Hepatocyte (in vitro differentiated cells): ENCODE data around the gene NCOA3. TPM values are rescaled to one million over a fixed set of nuclear protein-coding genes. Genes with fewer than 3 reads are reported as not detected.

Experiments
- DNase-seq: peaks from one replicate; pipeline ENCODE4 v3.0.0-alpha.2; 2016; ENCODE audit warnings: low spot score
- H2AFZ ChIP-seq: fragments of 200-600 bp; sonication (generic); 2 replicates; pipeline ENCODE4 v1.6.0; 2016; ENCODE audit warnings: antibody characterized with exemption, mild to moderate bottlenecking
- H3K27ac ChIP-seq: fragments of 200-600 bp; sonication (generic); 2 replicates; pipeline ENCODE4 v1.5.1; 2016; ENCODE audit warnings: mild to moderate bottlenecking
- H3K27me3 ChIP-seq: fragments of 200-600 bp; sonication (generic); 2 replicates; pipeline ENCODE4 v1.6.1; 2016
- H3K36me3 ChIP-seq: fragments of 200-600 bp; sonication (generic); replicated peaks from 2 replicates; pipeline ENCODE4 v1.5.1; 2016; ENCODE audit warnings: low read depth; ENCODE audit not compliant: insufficient read depth
- H3K4me1 ChIP-seq: fragments of 200-600 bp; sonication (generic); 2 replicates; pipeline ENCODE4 v1.5.1; 2016; ENCODE audit warnings: mild to moderate bottlenecking, moderate library complexity; ENCODE audit not compliant: insufficient read depth
- H3K4me2 ChIP-seq: fragments of 200-600 bp; sonication (generic); 2 replicates; pipeline ENCODE4 v1.6.0; 2016
- H3K4me3 ChIP-seq: fragments of 200-600 bp; sonication (generic); 2 replicates; pipeline ENCODE4 v1.5.1; 2016; ENCODE audit warnings: mild to moderate bottlenecking
- H3K79me2 ChIP-seq: fragments of 200-600 bp; sonication (generic); 2 replicates; pipeline ENCODE4 v1.6.0; 2017; ENCODE audit warnings: mild to moderate bottlenecking
- H3K9me2 ChIP-seq: fragments of 200-600 bp; sonication (generic); replicated peaks from 2 replicates; pipeline ENCODE4 v1.6.0; 2017; ENCODE audit warnings: mild to moderate bottlenecking; ENCODE audit not compliant: insufficient read depth
- H3K9me3 ChIP-seq: fragments of 200-600 bp; sonication (generic); 2 replicates; pipeline ENCODE4 v1.5.1; 2016; ENCODE audit warnings: low read depth, mild to moderate bottlenecking
- H4K20me1 ChIP-seq: fragments of 200-600 bp; sonication (generic); 2 replicates; pipeline ENCODE4 v1.6.0; 2016; ENCODE audit warnings: mild to moderate bottlenecking; ENCODE audit not compliant: insufficient read depth, poor library complexity, severe bottlenecking
- CTCF ChIP-seq: fragments of 200-600 bp; sonication (generic); IDR thresholded peaks from 2 replicates; pipeline ENCODE4 v1.5.1; 2016; ENCODE audit warnings: antibody characterized with exemption, mild to moderate bottlenecking; ENCODE audit not compliant: poor library complexity
- EZH2 ChIP-seq: fragments of 200-600 bp; sonication (generic); IDR thresholded peaks from 2 replicates; pipeline ENCODE4 v1.6.1; 2016; ENCODE audit warnings: antibody characterized with exemption, mild to moderate bottlenecking, borderline replicate concordance
- EZH2phosphoT487 ChIP-seq: fragments of 200-600 bp; sonication (generic); IDR thresholded peaks from one replicate; pipeline ENCODE4 v1.6.1; 2018; ENCODE audit warnings: antibody characterized with exemption, mild to moderate bottlenecking, low read depth, moderate library complexity; ENCODE audit not compliant: unreplicated experiment, severe bottlenecking
- WGBS: methylation state at CpG from one replicate; pipeline ENCODE4 v1.1.6; 2016; ENCODE audit warnings: low lambda C conversion rate; ENCODE audit errors: missing lambda C conversion rate; 5-methylcytosine and 5-hydroxymethylcytosine counted together
- polyA plus RNA-seq: library from polyadenylated mRNA; unstranded; fragments of >200 nt; fragmentation: Nextera tagmentation; extraction: Ambion mirVana; gene quantifications from 2 replicates; pipeline ENCODE4 v1.2.1, GENCODE V29; 2016
- total RNA-seq: library from RNA; depleted of rRNA; stranded (reverse); fragments of >200 nt; gene quantifications from 2 replicates; pipeline ENCODE4 v1.2.3, GENCODE V29; 2014

The NCOA3 gene
- total and polyA plus RNA-seq, 2 experiments from 2014 or later: 12.7 to 28.6 TPM

GRCh38 chr20:47574616-47575364 is 73.1 kb downstream of the NCOA3 start:
- H3K27ac ChIP-seq: peak overlapping the region; percentile 56

GRCh38 chr20:47576516-47577033 is 74.9 kb downstream of the NCOA3 start:
- Histone ChIP-seq H3K27ac (peak overlapping the region; percentile 58), H3K27me3 (no peaks in the 10 kb centered on the region)
- WGBS: 0% methylated on average over 4 of the region's 4 CpGs

More at GRCh38 chr20:47574616-47575364, 73.1 kb downstream of the NCOA3 start:
- H3K4me3 ChIP-seq: no peak overlapping the region
- WGBS: 58% methylated on average over 4 of the region's 4 CpGs
- H3K9me2 ChIP-seq: no peaks in the 10 kb centered on the region
- H3K79me2 ChIP-seq: peaks cover 84% of the 10 kb centered on the region
- peaks cover 30% of the 10 kb centered on the region for H3K4me1 ChIP-seq
- TF ChIP-seq CTCF (no peak), EZH2 (no peak), EZH2phosphoT487 (no peak)
- H3K9me3 ChIP-seq: no peaks in the 10 kb centered on the region
- peaks cover 3% of the 10 kb centered on the region for H4K20me1 ChIP-seq
- DNase-seq: no peak
- no peaks in the 10 kb centered on the region for H3K36me3 ChIP-seq
- H2AFZ ChIP-seq: no peak overlapping the region
- peak overlapping the region; percentile 67 for H3K4me2 ChIP-seq
- no peaks in the 10 kb centered on the region for H3K27me3 ChIP-seq

GRCh38 chr20:47577314-47577713 is 75.6 kb downstream of the NCOA3 start:
- peak overlapping the region; percentile 58 for H3K27ac ChIP-seq
- peak overlapping the region; percentile 67 for H3K4me2 ChIP-seq
- peaks cover 86% of the 10 kb centered on the region for H3K79me2 ChIP-seq
- H3K9me3 ChIP-seq: no peaks in the 10 kb centered on the region
- no peak for DNase-seq
- peaks cover 30% of the 10 kb centered on the region for H3K4me1 ChIP-seq
- H3K4me3 ChIP-seq: peak overlapping the region; percentile 8
- TF ChIP-seq EZH2phosphoT487 (no peak), EZH2 (no peak), CTCF (no peak)
- no peaks in the 10 kb centered on the region for H3K9me2 ChIP-seq
- no peak overlapping the region for H2AFZ ChIP-seq
- H3K36me3 ChIP-seq: no peaks in the 10 kb centered on the region
- no peaks in the 10 kb centered on the region for H3K27me3 ChIP-seq
- peaks cover 3% of the 10 kb centered on the region for H4K20me1 ChIP-seq

More at GRCh38 chr20:47576516-47577033, 74.9 kb downstream of the NCOA3 start:
- no peaks in the 10 kb centered on the region for H3K36me3 ChIP-seq
- DNase-seq: peak; percentile 79
- no peaks in the 10 kb centered on the region for H3K9me3 ChIP-seq
- peaks cover 3% of the 10 kb centered on the region for H4K20me1 ChIP-seq
- H3K79me2 ChIP-seq: peaks cover 85% of the 10 kb centered on the region
- no peak overlapping the region for H2AFZ ChIP-seq
- H3K4me1 ChIP-seq: peaks cover 30% of the 10 kb centered on the region
- H3K4me2 ChIP-seq: peak overlapping the region; percentile 67
- H3K9me2 ChIP-seq: no peaks in the 10 kb centered on the region
- peak overlapping the region; percentile 8 for H3K4me3 ChIP-seq
- TF ChIP-seq CTCF (no peak), EZH2phosphoT487 (no peak), EZH2 (no peak)
